ENCODE data around the gene ICA1.

Gene ICA1

DNA sequence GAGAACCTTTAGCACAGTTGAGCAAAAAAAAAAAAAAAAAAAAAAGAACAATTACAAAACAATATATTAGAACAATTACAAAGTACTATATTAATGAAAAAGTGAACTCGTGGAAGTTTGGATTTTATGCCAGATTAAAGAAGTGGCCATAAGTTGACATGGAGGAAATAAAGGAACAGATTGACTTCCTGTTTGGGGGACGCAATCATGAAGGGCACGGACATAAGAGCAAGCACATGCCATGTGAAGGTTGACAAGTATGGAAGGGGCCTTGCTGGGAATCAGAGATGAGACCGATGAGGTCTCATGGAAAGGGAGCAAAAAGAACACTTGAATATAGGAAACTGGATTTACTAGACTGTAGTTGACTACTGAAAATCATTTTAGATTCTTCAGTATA lies 61.7 kb downstream of the ICA1 start:
- no peak for DNase-seq (ENCODE audit: low spot score)

- DNase-seq (ENCODE audit: low spot score), result no peak
Observed at GRCh38 chr7:8197994-8198698, 63.8 kb downstream of the ICA1 start.

DNA sequence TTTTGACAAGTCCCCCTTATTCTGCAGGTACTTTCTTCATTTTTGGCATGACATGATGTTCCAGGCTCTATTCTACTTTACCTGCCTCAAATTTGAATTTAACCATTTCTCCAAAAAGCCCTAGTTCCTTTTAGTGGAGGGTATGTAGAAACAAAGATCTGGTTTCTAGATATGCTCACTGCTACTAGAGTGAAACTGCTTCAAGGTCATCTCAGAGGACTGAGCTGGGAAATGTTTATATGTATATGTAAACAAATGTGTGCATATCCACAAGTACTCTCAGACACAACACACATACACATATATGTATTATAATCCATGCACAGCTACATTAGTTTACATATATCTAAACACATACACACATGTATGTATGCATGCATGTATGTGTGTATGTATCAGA lies 69.1 kb downstream of the ICA1 start:
- no peak for DNase-seq (ENCODE audit: low spot score)

DNA sequence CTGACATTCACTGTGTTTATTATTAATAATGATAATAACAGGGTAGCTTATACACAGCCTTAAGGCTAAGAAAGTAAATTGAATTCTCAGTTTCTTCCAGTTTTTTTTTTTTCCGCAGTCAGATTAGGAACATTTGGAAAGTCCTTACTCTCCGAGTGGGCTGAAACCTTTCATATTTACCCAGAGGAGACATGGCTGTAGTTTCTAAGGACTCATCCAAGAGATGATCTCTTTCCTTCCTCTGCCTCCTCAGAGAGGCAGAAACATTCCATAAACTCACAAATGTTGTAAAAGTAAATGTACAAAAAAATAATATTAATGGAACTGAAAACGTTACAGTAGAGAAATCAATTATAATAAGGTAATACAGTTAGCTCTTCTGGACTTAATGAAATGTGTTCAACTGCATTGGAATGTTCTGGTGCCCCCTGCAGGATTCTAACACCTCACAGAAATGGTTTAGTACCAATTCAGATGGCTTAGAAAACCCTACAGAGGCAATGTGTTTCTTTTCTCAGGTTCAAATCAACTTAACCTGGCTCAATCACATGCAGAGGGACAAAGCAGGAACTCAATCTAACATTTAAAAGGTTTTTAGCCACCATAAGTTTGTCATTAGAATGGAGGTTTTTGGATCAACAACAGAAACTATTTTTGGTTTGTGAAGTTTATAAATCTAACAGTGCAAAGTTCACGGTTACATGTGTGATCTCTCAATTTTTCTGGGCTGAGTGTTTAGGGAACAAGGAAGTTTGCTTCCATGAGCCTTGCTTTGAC lies 71.7 kb downstream of the ICA1 start:
- peak; percentile 69 for DNase-seq (ENCODE audit: low spot score)

DNA sequence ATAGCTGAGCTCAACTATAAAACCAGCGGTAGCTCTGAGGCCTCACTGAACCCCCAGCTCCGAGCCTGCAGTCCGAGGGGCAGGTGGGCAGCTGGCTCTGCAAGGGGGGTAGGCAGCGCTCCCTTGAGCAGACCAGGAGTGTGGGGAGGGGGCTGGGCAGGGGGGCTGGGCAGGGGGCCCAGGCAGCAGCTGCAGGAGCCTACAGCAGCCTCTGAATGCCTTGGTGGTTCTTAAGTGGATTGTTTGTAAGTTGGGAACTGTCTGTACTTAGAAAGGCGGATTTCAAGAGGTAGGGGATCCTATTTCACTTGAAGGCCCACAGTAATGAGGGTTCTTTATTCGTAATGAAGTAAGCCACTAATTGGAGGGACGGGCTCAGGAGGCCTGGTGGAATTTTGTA lies 72.3 kb downstream of the ICA1 start:
- no peak for DNase-seq (ENCODE audit: low spot score)

DNA sequence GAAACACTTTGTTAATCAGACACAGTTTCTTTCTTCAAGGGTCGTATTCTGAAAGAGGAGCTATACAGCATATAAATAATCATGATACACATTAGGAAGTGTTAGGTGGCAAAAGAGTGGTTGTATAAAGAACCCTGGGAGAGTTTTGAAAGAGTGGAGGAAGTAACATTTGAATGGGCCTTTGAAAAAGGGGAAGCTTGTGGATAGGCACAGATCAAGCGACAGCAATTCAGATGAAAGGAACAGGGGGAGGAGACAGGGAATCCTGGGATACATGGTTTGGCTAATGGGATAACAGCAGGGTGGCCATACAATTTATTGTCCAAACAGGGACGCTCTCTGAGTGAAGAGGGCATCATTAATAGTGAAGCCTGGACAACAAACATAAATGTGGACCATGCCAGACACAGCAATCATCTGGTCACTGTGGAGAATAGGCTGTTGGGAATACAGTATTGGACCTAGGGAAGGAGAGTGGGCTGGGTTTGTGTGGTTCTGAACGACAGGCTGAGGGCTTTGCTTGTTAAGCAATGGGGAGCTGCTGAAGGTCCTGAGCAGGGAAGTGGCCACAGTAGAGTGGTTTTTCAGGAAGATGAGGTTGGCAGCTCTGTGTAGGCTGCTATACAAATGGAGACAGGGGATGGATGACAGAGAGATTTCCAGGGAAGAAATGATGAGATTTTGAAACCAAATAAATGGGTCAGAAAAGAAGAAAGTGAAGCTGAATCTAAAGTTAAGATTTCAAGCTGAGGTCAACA lies 75.9 kb downstream of the ICA1 start:
- no peak for DNase-seq (ENCODE audit: low spot score)

DNA sequence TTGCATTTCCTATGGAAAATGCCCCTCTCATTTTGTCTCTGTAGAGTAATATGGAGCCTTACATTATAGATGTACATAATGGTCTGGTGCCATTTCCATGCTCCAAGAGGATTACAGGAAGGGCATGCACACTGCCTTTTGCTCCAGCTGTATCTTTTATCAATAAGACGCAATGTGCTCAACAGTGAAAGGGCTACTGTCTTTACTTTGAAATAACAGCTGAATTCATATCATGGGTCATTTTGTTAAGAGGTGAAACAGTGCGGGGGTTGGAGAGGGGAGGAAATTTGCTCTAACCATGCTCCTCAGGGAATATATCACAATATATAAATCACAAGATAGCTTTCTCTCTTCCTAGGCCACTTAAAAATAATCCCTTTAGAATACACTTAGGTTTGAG lies 77.7 kb downstream of the ICA1 start:
- no peak for DNase-seq (ENCODE audit: low spot score)

DNA sequence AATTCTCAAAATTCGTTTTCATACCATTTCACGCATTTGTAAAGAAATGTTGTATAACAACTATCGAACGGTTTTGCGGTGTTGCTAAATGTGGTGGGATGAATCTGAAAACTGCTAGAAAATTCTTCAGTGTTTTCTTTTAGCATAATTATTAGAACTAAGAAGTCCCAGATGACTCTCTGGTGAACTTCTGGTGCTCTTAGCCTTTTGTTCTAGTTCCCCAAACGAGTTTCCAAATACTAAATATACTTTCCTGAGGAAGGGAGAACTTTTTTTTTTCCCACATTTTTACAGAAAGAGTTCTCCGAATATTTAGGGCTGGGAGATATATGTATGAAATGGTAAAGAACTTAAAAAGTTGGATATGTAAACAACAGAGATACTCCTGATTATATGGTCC lies 82.5 kb downstream of the ICA1 start:
- no peak for DNase-seq (ENCODE audit: low spot score)

GRCh38 chr7:8178353-8178752 lies 83.6 kb downstream of the ICA1 start:
- no peak for DNase-seq (ENCODE audit: low spot score)

DNA sequence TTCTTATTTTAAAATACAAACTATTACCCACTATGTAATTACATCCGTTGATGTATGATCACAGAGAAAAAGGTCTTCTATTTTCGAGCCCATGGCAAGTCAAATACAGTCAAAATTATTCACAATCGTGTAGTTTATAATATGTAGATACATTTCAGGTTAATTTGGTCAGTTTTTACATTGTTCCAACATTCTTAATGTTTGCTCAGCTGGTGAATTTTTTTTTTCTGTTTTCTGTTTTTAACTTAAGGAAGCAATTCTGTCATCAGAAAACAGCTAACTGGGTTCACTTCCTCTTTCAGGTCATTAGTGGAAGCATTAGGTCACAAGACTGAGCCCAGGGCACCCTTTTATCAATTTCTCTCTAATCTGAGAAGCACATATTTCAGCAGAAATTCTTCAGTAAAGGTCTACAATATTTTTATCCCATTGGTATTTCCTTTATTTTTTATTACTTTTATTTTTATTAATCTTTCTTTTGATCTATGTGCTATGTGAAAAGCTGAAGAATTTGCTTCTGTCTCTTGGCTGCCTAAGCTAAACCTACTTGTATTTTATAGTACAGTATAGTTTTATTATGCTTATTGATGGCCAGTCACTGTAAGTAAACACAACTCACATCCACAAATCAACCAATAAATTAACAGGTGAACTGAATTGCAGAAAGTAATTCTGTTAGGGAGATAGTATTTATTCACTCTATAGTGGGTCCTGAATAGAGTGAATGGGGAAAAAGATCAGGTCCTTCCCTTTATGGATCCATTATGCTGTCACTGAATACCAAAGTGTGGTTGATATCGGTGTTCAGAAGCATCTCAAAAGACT lies 84.6 kb downstream of the ICA1 start:
- DNase-seq (ENCODE audit: low spot score), result peak; percentile 35

GRCh38 chr7:8176370-8177081 lies 85.4 kb downstream of the ICA1 start:
- peak; percentile 43 for DNase-seq (ENCODE audit: low spot score)

GRCh38 chr7:8175929-8176369 lies 86.0 kb downstream of the ICA1 start:
- DNase-seq (ENCODE audit: low spot score), result no peak

DNA sequence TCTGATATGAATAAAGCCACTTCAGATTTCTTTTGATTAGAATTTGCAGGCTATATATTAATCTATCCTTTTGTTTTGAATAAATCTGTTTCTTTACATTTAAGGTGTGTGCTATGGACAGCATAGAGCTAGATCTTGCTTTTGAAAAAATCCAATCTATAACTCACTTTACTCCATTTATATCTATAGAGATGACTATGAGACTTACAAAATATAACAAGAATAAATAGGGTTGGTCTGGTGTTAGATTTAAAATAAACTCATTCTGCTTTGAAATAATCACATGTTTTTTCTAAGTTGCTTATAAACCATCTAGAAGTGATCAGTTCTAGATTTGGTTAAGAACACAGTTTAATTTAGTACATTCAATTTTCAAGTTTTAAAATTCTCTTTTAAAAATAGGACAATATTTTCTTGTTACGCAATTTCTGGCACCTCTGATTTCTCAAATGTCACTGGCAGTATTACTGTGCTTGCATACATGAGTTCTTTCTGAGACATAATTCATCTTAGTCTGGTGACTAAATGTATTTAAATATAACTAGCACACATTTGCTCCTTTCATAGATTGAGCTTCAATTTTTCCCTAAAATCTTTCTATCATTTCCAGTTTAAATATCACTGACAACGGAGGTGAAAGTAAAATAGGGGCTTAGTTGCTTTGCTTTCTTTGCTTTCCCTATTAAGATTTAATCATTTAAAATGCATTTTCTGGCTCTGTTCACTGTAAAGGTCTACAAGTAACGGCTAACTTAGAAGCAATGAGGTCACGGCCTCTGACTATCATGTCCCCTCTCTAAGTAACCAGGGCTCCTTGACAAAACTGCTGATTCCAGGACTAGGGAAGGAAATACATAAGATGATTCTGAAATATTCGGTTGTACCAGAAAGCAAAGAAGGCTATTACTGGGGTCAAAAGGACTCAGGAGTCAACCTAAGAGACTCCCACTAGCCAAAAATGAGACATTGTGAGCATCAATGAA lies 89.3 kb downstream of the ICA1 start:
- no peak for DNase-seq (ENCODE audit: low spot score)

GRCh38 chr7:8169171-8169570 lies 92.8 kb downstream of the ICA1 start:
- no peak for DNase-seq (ENCODE audit: low spot score)

DNA sequence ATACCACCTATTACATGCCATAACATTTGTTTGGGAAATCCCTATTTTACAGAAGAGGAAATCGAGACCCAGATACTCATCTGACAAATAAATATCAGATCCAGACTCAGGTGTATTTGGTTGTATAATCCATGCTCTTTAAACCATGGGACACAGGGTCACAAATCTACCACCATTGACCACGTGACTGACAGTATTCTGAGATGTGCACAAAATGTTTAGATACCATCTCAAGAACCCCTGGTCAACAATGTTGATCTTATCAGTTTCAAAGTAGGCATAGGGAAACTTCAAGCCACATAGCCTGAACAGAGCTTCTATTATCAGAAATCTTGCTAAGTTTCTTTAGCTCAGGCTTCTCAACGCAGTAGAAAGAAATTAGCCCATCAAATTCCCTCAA lies 93.6 kb downstream of the ICA1 start:
- no peak for DNase-seq (ENCODE audit: low spot score)

- DNase-seq (ENCODE audit: low spot score), result no peak
Observed at GRCh38 chr7:8165150-8165549, 96.8 kb downstream of the ICA1 start.

GRCh38 chr7:8162181-8162580 lies 99.8 kb downstream of the ICA1 start:
- no peak for DNase-seq (ENCODE audit: low spot score)

DNA sequence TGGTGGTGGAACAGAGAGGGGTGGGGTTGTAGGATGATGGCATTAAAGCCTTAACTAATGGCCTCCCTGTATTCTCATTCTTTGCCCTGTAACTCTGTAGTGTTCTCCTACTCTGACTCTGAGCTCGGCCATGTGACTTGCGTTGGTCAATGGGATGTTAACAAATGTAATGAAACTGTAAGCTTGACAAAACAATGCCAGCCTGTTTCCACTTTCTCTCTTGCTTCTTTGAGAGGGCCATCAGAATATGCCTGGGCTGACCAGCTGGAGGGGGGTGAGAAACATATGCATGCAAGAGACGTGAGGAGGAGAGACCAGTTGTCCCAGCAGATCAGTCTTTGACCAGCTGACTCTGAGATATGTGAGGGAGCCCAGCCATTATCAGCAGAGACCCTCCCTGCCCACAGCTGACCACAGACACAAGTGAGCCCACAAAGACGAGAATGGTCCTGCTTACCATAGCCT lies 100.6 kb downstream of the ICA1 start:
- DNase-seq (ENCODE audit: low spot score), result no peak

DNA sequence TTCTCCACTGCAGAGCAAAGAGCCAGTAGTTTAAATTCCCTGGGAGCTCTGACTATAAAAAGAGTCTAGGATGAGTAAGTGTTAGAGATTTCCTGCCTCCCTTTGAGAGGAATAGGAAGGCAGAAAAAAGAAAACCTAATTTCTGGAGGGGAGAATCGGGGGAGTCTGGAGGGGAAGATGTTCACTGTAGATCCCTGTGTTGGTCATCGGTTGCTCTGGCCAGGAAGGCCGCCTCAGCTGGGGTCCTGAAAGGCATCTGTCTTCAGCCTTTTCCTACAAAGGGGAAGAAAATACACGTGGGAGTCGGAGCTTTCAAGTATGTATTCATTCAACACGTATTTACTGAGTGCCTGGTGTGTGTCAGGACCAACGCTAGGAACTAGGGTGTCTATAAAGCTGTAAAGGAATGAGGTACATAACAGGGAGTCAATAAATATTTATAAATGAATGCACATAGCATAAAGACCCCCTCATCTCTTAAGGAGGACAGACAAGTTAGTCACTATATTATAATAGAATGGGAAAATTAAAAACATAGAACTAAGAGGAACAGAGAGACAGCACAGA lies 101.1 kb downstream of the ICA1 start:
- DNase-seq (ENCODE audit: low spot score), result no peak

GRCh38 chr7:8160250-8160649 lies 101.7 kb downstream of the ICA1 start:
- no peak for DNase-seq (ENCODE audit: low spot score)

Measured in globus pallidus (tissue), 1 donor.